Measurements from ENCODE around the gene FLVCR2.
"Not testable (repeated sequence)": the region's sequence is repeated elsewhere in the genome, so short reads cannot be mapped to it uniquely, and the experiment has no call there.

Gene FLVCR2

DNA sequence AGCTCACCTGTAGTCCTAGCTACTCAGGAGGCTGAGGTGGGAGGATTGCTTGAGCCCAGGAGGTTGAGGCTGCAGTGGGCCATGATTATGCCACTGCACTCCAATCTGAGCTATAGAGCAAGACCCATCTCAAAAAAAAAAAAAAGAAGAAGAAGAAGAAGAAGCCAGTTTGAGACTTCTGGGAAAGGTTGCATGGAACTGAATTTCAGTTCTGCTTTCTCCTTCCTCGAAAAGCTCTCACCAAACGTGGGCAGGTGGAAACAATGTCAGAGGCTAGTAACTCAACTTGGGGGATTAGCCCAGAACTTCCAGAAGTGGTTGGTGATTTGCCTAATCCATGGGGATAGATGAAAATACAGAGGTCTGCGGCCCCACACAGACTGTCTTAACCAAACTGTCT is 18.7 kb downstream of the FLVCR2 start:
- no peak for DNase-seq

GRCh38 chr14:75600100-75600499 is 21.7 kb downstream of the FLVCR2 start:
- not testable (repeated sequence) for DNase-seq

GRCh38 chr14:75601061-75601460 is 22.6 kb downstream of the FLVCR2 start:
- not testable (repeated sequence) for DNase-seq

DNA sequence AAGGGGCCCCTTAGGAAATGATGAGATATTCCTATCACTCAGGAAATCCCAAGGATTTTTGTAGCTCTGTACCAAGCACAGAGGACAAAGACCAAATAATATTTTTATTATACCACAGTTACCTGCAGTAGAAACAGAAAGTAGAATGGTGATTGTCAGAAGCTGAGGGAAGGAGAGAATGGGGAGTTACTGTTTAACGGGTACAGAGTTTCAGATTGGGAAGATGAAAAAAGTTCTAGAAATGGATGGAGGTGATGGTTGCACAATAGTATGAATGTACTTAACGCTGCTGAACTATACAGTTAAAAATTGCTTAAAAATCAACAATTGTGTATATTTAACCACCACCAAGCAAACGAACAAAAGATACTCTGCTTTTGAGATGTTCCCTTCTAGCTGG is 24.1 kb downstream of the FLVCR2 start:
- no peak for DNase-seq

GRCh38 chr14:75604979-75605851 is 26.8 kb downstream of the FLVCR2 start:
- DNase-seq, result no peak

- no peak for DNase-seq
Observed at GRCh38 chr14:75605916-75606315, 27.5 kb downstream of the FLVCR2 start.

DNA sequence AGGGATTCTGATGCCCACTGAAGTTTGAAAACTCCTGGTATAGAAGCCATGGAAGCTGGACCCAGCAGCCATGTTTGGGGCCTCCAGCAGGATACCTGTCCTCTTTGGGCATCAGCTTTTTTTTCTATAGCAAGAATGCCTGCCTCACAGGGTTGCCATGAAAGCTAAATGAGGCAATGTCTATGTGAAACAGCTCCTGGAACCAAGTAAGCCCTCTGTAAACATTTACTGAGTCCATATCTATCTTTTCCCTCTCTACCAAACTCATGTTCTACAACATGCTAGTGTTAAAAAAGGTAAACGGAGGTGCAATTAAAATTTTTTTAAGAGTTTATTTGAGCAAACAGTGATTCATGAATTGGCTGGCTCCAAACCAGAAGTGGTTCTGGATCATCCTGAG is 28.6 kb downstream of the FLVCR2 start:
- no peak for DNase-seq

- no peak for DNase-seq
Observed at GRCh38 chr14:75607842-75608640, 29.6 kb downstream of the FLVCR2 start.

- DNase-seq, result no peak
Observed at GRCh38 chr14:75609116-75609515, 30.7 kb downstream of the FLVCR2 start.

- no peak for DNase-seq
Observed at GRCh38 chr14:75609606-75610475, 31.4 kb downstream of the FLVCR2 start.

- no peak for DNase-seq
Observed at GRCh38 chr14:75610834-75611233, 32.4 kb downstream of the FLVCR2 start.

- no peak for DNase-seq
Observed at GRCh38 chr14:75612157-75612556, 33.7 kb downstream of the FLVCR2 start.

DNA sequence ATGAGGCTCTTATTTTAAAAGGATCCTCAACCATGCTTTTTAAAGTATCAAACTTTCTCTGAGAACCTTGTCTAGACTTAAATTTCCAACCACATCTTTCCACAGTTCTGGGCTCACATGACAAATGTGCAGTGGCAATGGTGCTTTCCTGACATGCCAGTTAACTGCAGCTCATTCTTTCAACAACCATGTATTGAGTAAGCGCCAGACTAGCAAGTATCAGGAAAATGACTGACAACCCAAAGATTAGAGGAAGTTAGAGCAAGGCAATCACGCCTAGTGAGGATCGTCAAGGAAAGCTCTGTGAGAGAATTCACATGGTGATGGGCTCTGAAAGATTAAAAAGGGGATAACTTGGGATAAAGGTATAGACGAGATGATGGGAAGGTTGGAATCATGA is 35.8 kb downstream of the FLVCR2 start:
- DNase-seq, result no peak

GRCh38 chr14:75615200-75615599 is 36.8 kb downstream of the FLVCR2 start:
- peak; percentile 15 for DNase-seq

DNA sequence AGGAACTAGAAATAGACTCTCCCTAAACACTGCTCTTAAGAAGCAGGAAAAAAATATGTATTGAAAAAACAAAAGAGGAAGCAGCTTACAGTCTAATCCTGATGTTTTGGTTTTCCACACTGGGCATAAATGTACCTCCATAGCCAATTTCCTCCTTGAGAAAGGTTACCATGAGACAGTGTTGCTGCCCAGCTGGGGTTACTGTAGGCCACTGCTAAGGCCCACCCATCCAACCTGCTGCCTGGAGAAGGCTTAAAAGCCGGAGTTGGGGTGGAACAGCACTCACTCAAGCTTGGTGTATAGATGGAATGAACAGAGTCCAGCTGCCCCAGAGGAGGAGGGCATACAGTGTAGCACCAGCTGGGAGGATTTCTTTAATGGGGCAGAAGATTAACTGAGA is 41.1 kb downstream of the FLVCR2 start:
- no peak for DNase-seq

GRCh38 chr14:75625034-75625433 is 46.6 kb downstream of the FLVCR2 start:
- no peak for DNase-seq

GRCh38 chr14:75626396-75626795 is 48.0 kb downstream of the FLVCR2 start:
- DNase-seq, result no peak

DNA sequence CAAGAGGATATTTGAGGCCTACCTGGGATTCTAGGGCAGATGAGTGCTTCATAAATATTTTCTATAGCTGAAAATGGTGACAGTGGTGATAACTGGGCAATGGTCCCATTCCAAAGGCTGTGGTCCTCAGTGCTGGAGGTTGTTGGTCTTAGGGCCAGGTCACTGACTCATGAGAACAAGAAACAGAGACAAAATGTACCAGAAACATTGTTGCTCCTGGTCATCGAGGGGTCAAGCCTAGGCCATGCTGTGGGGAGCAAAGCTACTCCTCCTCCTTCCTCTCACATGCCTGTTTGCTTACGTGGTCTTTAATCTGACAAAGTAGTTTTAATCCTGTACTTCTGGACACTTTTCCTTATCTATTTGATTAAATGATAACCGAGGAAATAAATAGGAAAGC is 48.4 kb downstream of the FLVCR2 start:
- DNase-seq, result no peak

- DNase-seq, result no peak
Observed at GRCh38 chr14:75627406-75627805, 49.0 kb downstream of the FLVCR2 start.

DNA sequence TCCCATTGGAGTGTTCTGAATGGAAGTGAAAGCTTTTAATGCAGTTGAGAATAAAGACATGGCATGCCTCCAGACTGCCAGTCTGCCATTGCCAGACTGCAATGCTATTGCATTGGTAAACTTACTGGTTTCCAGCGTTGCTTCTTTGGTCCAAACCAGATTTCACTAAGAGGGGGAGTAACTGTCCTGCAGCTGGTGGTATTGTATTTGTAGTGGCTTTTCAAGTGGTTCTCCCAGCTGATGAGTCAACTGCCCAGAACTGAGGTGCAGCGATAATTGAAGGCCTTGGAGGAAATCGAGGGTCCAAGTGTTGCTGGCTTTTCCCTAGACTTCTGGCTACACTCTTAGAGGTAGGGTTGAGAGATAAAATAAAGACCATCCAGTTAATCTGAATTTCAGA is 50.4 kb downstream of the FLVCR2 start:
- DNase-seq, result no peak

DNA sequence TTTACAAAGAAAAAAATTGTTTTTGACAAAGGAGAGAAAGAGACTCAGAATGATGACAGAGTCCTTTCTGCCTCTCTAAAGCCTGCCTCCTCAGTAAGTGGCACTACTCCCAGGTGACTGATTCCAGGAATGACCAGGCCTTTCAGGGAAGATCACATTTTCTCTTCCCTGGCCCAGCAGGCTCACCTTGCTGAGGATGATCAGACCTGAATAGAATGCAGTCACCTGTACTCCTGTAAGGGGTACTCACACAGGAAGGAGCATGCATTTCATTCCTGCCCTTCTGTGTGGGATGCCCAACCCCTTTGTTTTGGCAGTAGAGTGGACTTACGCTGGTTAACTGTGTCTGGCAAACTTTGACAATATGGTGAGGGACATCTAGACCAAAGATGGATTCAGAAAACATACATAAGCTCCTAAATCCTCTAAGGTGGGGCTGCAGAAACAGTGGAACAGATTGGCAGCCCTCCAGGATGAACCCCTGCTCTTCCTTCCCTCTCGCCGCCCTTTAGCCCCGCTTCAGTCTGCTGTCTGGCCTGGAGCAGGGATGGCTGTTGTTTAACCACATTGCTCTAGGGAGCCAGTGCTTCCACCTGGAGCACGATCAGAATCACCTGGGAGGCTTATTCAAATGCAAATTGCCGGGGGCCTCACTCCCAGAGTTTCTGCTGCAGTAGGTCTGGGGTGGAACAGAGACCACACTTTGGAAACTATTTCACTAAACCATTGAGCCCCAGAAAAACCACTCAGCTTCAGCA is 52.5 kb downstream of the FLVCR2 start:
- DNase-seq, result no peak

GRCh38 chr14:75631453-75631831 is 53.0 kb downstream of the FLVCR2 start:
- DNase-seq, result no peak
